ENCODE measurements around the gene MYO1E. TPM values are rescaled to one million over a fixed set of nuclear protein-coding genes. Genes with fewer than 3 reads are reported as not detected.
"Not testable (repeated sequence)": the region's sequence is repeated elsewhere in the genome, so short reads cannot be mapped to it uniquely, and the experiment has no call there.

Gene MYO1E
- total RNA-seq, 4 donors from 2014 or later, result 49.7 to 76.1 (median 65.6) TPM

- ATAC-seq, result no peak
- 40% methylated on average over 2 of the region's 3 CpGs; no CpG with 5 or more reads in 1 of the 2 donors for WGBS, 2 donors (ENCODE audit: low coverage in 1 of 2)
- Histone ChIP-seq H3K4me1 (no peaks in the 10 kb centered on the region), H3K9me3 (no peaks in the 10 kb centered on the region), H3K27me3 (no peaks in the 10 kb centered on the region), H3K4me3 (no peak overlapping the region), H3K36me3 (no peaks in the 10 kb centered on the region), H3K27ac (no peak overlapping the region)
- TF ChIP-seq CTCF (IDR thresholded peaks at IDR 0.05), result no peak
- TF ChIP-seq POLR2A (IDR thresholded peaks at IDR 0.05), result no peak
- TF ChIP-seq EP300 (IDR thresholded peaks at IDR 0.05), result no peak
- TF ChIP-seq POLR2AphosphoS5 (IDR thresholded peaks at IDR 0.05), result no peak
These were observed 24.0 kb upstream of the MYO1E start for GRCh38 chr15:59396679-59397078.

GRCh38 chr15:59396211-59396610, 23.5 kb upstream of the MYO1E start:
- H3K4me1 ChIP-seq, result no peaks in the 10 kb centered on the region
- no peaks in the 10 kb centered on the region for H3K36me3 ChIP-seq
- H3K9me3 ChIP-seq, result no peaks in the 10 kb centered on the region
- WGBS, 2 donors (ENCODE audit: low coverage in 1 of 2), result 54 to 61% methylated on average over 3 of the region's 3 CpGs
- no peak for TF ChIP-seq POLR2A (IDR thresholded peaks at IDR 0.05)
- no peak for TF ChIP-seq CTCF (IDR thresholded peaks at IDR 0.05)
- no peak for TF ChIP-seq EP300 (IDR thresholded peaks at IDR 0.05)
- TF ChIP-seq POLR2AphosphoS5 (IDR thresholded peaks at IDR 0.05), result no peak
- H3K27ac ChIP-seq, result no peak overlapping the region
- H3K4me3 ChIP-seq, result no peak overlapping the region
- no peak for ATAC-seq
- no peaks in the 10 kb centered on the region for H3K27me3 ChIP-seq

- ATAC-seq, result no peak
- Histone ChIP-seq H3K27me3 (no peaks in the 10 kb centered on the region), H3K27ac (no peak overlapping the region), H3K36me3 (no peaks in the 10 kb centered on the region), H3K4me3 (no peak overlapping the region), H3K4me1 (no peaks in the 10 kb centered on the region), H3K9me3 (no peaks in the 10 kb centered on the region)
- TF ChIP-seq POLR2AphosphoS5 (IDR thresholded peaks at IDR 0.05) (no peak), CTCF (IDR thresholded peaks at IDR 0.05) (no peak), EP300 (IDR thresholded peaks at IDR 0.05) (no peak), POLR2A (IDR thresholded peaks at IDR 0.05) (no peak)
- 88 to 90% methylated on average over 9 of the region's 9 CpGs for WGBS, 2 donors (ENCODE audit: low coverage in 1 of 2)
These were observed 21.5 kb upstream of the MYO1E start for GRCh38 chr15:59394166-59394661.

- Histone ChIP-seq H3K36me3 (no peaks in the 10 kb centered on the region), H3K4me3 (no peak overlapping the region), H3K4me1 (no peaks in the 10 kb centered on the region), H3K9me3 (no peaks in the 10 kb centered on the region), H3K27me3 (no peaks in the 10 kb centered on the region), H3K27ac (no peak overlapping the region)
- TF ChIP-seq CTCF (IDR thresholded peaks at IDR 0.05) (no peak), EP300 (IDR thresholded peaks at IDR 0.05) (no peak), POLR2AphosphoS5 (IDR thresholded peaks at IDR 0.05) (no peak), POLR2A (IDR thresholded peaks at IDR 0.05) (no peak)
- WGBS, 2 donors (ENCODE audit: low coverage in 1 of 2), result 66 to 90% methylated on average over 2 to 5 of the region's 5 CpGs
- no peak for ATAC-seq
These were observed 19.6 kb upstream of the MYO1E start for GRCh38 chr15:59392299-59392698.

GRCh38 chr15:59388670-59389069, 16.0 kb upstream of the MYO1E start:
- TF ChIP-seq POLR2AphosphoS5 (IDR thresholded peaks at IDR 0.05), result no peak
- TF ChIP-seq EP300 (IDR thresholded peaks at IDR 0.05), result no peak
- no peak for TF ChIP-seq CTCF (IDR thresholded peaks at IDR 0.05)
- no peak for TF ChIP-seq POLR2A (IDR thresholded peaks at IDR 0.05)
- H3K27me3 ChIP-seq, result no peaks in the 10 kb centered on the region
- WGBS, 2 donors (ENCODE audit: low coverage in 1 of 2), result 66 to 77% methylated on average over 3 of the region's 3 CpGs
- no peaks in the 10 kb centered on the region for H3K9me3 ChIP-seq
- peak; percentile 43 for ATAC-seq
- no peak overlapping the region for H3K4me3 ChIP-seq
- no peak overlapping the region for H3K27ac ChIP-seq
- H3K4me1 ChIP-seq, result no peaks in the 10 kb centered on the region
- H3K36me3 ChIP-seq, result peaks cover 0 to 7% of the 10 kb centered on the region in 2 donors

GRCh38 chr15:59387196-59387878, 14.7 kb upstream of the MYO1E start:
- H3K4me1 ChIP-seq, H3K36me3 ChIP-seq, H3K4me3 ChIP-seq: not testable (repeated sequence)

More at GRCh38 chr15:59387196-59387878, 14.7 kb upstream of the MYO1E start:
- WGBS, 2 donors (ENCODE audit: low coverage in 1 of 2), result 89 to 99% methylated on average over 5 to 11 of the region's 13 CpGs
- H3K27ac ChIP-seq, ATAC-seq, H3K9me3 ChIP-seq, H3K27me3 ChIP-seq: not testable (repeated sequence)

Measured in gastroesophageal sphincter (tissue), 4 donors.